Central memory CD8-positive, alpha-beta T cell (primary cell): Measurements from ENCODE around the gene CBFA2T3.

ENCODE experiments used
- ATAC-seq: fragments of 150-1000 bp; cut with Tn5 transposase; replicated peaks from 2 replicates; pipeline ENCODE4 v1.10.0; 2022; ENCODE audit warnings: mild to moderate bottlenecking, moderate FRiP score, moderate number of reproducible peaks; ENCODE audit not compliant: poor library complexity, severe bottlenecking; ENCODE audit errors: extremely low read depth
- DNase-seq, 2 donors: peaks; one replicate each; pipeline ENCODE4 v3.0.0; 2021; ENCODE audit warnings: low spot score in 2 of 2
- H3K27ac Mint-ChIP-seq: one replicate; pipeline ENCODE4 v1.8.0; 2022; ENCODE audit warnings: low read depth, mild to moderate bottlenecking, moderate library complexity, mixed read lengths
- H3K27me3 Mint-ChIP-seq: one replicate; pipeline ENCODE4 v1.8.0; 2022; ENCODE audit warnings: mixed read lengths
- H3K36me3 Mint-ChIP-seq: one replicate; pipeline ENCODE4 v1.8.0; 2022; ENCODE audit warnings: mild to moderate bottlenecking, moderate library complexity, mixed read lengths; ENCODE audit not compliant: insufficient read depth
- H3K4me1 Mint-ChIP-seq: one replicate; pipeline ENCODE4 v1.8.0; 2022; ENCODE audit warnings: mixed read lengths
- H3K4me3 Mint-ChIP-seq: one replicate; pipeline ENCODE4 v1.8.0; 2022; ENCODE audit warnings: mild to moderate bottlenecking, moderate library complexity, mixed read lengths
- H3K9me3 Mint-ChIP-seq: one replicate; pipeline ENCODE4 v1.8.0; 2022; ENCODE audit warnings: mixed read lengths

The CBFA2T3 gene

GRCh38 chr16:88881007-88881615, 95.9 kb downstream of the CBFA2T3 start:
- Mint-ChIP-seq H3K4me1 (peaks cover 4% of the 10 kb centered on the region), H3K27me3 (no peaks in the 10 kb centered on the region), H3K36me3 (peaks cover 3% of the 10 kb centered on the region), H3K27ac (no peak overlapping the region), H3K9me3 (no peaks in the 10 kb centered on the region), H3K4me3 (no peak overlapping the region)
- DNase-seq = no peak
- no peak for ATAC-seq

- no peak for ATAC-seq
Measured at GRCh38 chr16:88880226-88881006, 96.6 kb downstream of the CBFA2T3 start.

GRCh38 chr16:88879788-88880055, 97.3 kb downstream of the CBFA2T3 start:
- H3K27ac Mint-ChIP-seq = no peak overlapping the region
- H3K4me1 Mint-ChIP-seq = peaks cover 4% of the 10 kb centered on the region
- no peak for DNase-seq
- no peak overlapping the region for H3K4me3 Mint-ChIP-seq
- no peaks in the 10 kb centered on the region for H3K27me3 Mint-ChIP-seq
- no peak for ATAC-seq
- H3K36me3 Mint-ChIP-seq = peaks cover 5% of the 10 kb centered on the region
- H3K9me3 Mint-ChIP-seq = no peaks in the 10 kb centered on the region

More at GRCh38 chr16:88880226-88881006, 96.6 kb downstream of the CBFA2T3 start:
- Mint-ChIP-seq H3K9me3 (no peaks in the 10 kb centered on the region), H3K36me3 (peaks cover 5% of the 10 kb centered on the region), H3K4me1 (peaks cover 4% of the 10 kb centered on the region), H3K27ac (peak overlapping the region; percentile 22), H3K4me3 (no peak overlapping the region), H3K27me3 (no peaks in the 10 kb centered on the region)
- DNase-seq = no peak

GRCh38 chr16:88878967-88879787, 97.8 kb downstream of the CBFA2T3 start:
- no peaks in the 10 kb centered on the region for H3K27me3 Mint-ChIP-seq

GRCh38 chr16:88878356-88878755, 98.7 kb downstream of the CBFA2T3 start:
- no peaks in the 10 kb centered on the region for H3K27me3 Mint-ChIP-seq
- DNase-seq (no peak), ATAC-seq (no peak)
- peaks cover 5% of the 10 kb centered on the region for H3K36me3 Mint-ChIP-seq
- no peaks in the 10 kb centered on the region for H3K9me3 Mint-ChIP-seq
- no peak overlapping the region for H3K27ac Mint-ChIP-seq
- no peak overlapping the region for H3K4me3 Mint-ChIP-seq
- H3K4me1 Mint-ChIP-seq = peaks cover 4% of the 10 kb centered on the region

More at GRCh38 chr16:88878967-88879787, 97.8 kb downstream of the CBFA2T3 start:
- DNase-seq (no peak), ATAC-seq (no peak)
- H3K36me3 Mint-ChIP-seq = peaks cover 5% of the 10 kb centered on the region
- no peak overlapping the region for H3K27ac Mint-ChIP-seq
- H3K9me3 Mint-ChIP-seq = no peaks in the 10 kb centered on the region
- no peak overlapping the region for H3K4me3 Mint-ChIP-seq
- peaks cover 4% of the 10 kb centered on the region for H3K4me1 Mint-ChIP-seq

GRCh38 chr16:88877564-88878289, 99.3 kb downstream of the CBFA2T3 start:
- Mint-ChIP-seq H3K36me3 (peaks cover 5% of the 10 kb centered on the region), H3K27me3 (no peaks in the 10 kb centered on the region), H3K4me1 (peaks cover 4% of the 10 kb centered on the region), H3K4me3 (no peak overlapping the region), H3K27ac (no peak overlapping the region), H3K9me3 (no peaks in the 10 kb centered on the region)
- DNase-seq (no peak), ATAC-seq (no peak)

- no peaks in the 10 kb centered on the region for H3K27me3 Mint-ChIP-seq
- ATAC-seq = no peak
- peaks cover under 1% of the 10 kb centered on the region for H3K4me1 Mint-ChIP-seq
- no peaks in the 10 kb centered on the region for H3K9me3 Mint-ChIP-seq
- no peak overlapping the region for H3K27ac Mint-ChIP-seq
- no peak overlapping the region for H3K4me3 Mint-ChIP-seq
- no peak for DNase-seq
- H3K36me3 Mint-ChIP-seq = peaks cover 5% of the 10 kb centered on the region
Measured at GRCh38 chr16:88876942-88877526, 100.0 kb downstream of the CBFA2T3 start.

- no peak for DNase-seq
- H3K4me3 Mint-ChIP-seq = no peak overlapping the region
- ATAC-seq = no peak
- no peak overlapping the region for H3K27ac Mint-ChIP-seq
- peaks cover 11% of the 10 kb centered on the region for H3K27me3 Mint-ChIP-seq
- no peaks in the 10 kb centered on the region for H3K9me3 Mint-ChIP-seq
- peaks cover 3% of the 10 kb centered on the region for H3K36me3 Mint-ChIP-seq
- H3K4me1 Mint-ChIP-seq = no peaks in the 10 kb centered on the region
Measured at GRCh38 chr16:88875703-88876234, 101.2 kb downstream of the CBFA2T3 start.

GRCh38 chr16:88874938-88875599, 101.9 kb downstream of the CBFA2T3 start:
- no peak overlapping the region for H3K4me3 Mint-ChIP-seq
- H3K4me1 Mint-ChIP-seq = no peaks in the 10 kb centered on the region
- H3K9me3 Mint-ChIP-seq = no peaks in the 10 kb centered on the region
- peaks cover 18% of the 10 kb centered on the region for H3K27me3 Mint-ChIP-seq
- DNase-seq = no peak
- H3K27ac Mint-ChIP-seq = no peak overlapping the region
- H3K36me3 Mint-ChIP-seq = peaks cover 3% of the 10 kb centered on the region
- no peak for ATAC-seq

GRCh38 chr16:88872650-88873331, 104.2 kb downstream of the CBFA2T3 start:
- H3K27ac Mint-ChIP-seq = no peak overlapping the region
- DNase-seq (no peak), ATAC-seq (no peak)
- H3K4me1 Mint-ChIP-seq = no peaks in the 10 kb centered on the region
- peaks cover 3% of the 10 kb centered on the region for H3K36me3 Mint-ChIP-seq
- H3K4me3 Mint-ChIP-seq = no peak overlapping the region
- no peaks in the 10 kb centered on the region for H3K9me3 Mint-ChIP-seq
- H3K27me3 Mint-ChIP-seq = peaks cover 27% of the 10 kb centered on the region

GRCh38 chr16:88871730-88872416, 105.1 kb downstream of the CBFA2T3 start:
- ATAC-seq = no peak
- Mint-ChIP-seq H3K36me3 (peaks cover 5% of the 10 kb centered on the region), H3K4me3 (no peak overlapping the region)

More at GRCh38 chr16:88871730-88872416, 105.1 kb downstream of the CBFA2T3 start:
- H3K9me3 Mint-ChIP-seq = no peaks in the 10 kb centered on the region
- peaks cover 27% of the 10 kb centered on the region for H3K27me3 Mint-ChIP-seq
- H3K4me1 Mint-ChIP-seq = no peaks in the 10 kb centered on the region
- no peak for DNase-seq
- no peak overlapping the region for H3K27ac Mint-ChIP-seq
